Nephron (organoid): ENCODE data around the gene ZDHHC21.
A peak's percentile ranks its signal among the peaks of the same experiment; 100 is the strongest.
"Not testable (repeated sequence)": the region's sequence is repeated elsewhere in the genome, so short reads cannot be mapped to it uniquely, and the experiment has no call there.

Source experiments
- H3K27ac Mint-ChIP-seq, 3 experiments: 2 replicates each; pipeline ENCODE4 v1.8.0; 2020; ENCODE audit warnings: mixed read lengths in 3 of 3, mild to moderate bottlenecking in 2 of 3, moderate library complexity in 1 of 3
- H3K27me3 Mint-ChIP-seq: 2 replicates; pipeline ENCODE4 v1.8.0; 2021; ENCODE audit warnings: low read depth, mild to moderate bottlenecking, moderate library complexity, mixed read lengths
- H3K36me3 Mint-ChIP-seq: 2 replicates; pipeline ENCODE4 v1.8.0; 2020; ENCODE audit warnings: low read depth, mixed read lengths
- H3K4me1 Mint-ChIP-seq: 2 replicates; pipeline ENCODE4 v1.8.0; 2020; ENCODE audit warnings: mixed read lengths
- H3K4me3 Mint-ChIP-seq, 3 experiments: 2 replicates each; pipeline ENCODE4 v1.8.0; 2020; ENCODE audit warnings: mild to moderate bottlenecking in 3 of 3, mixed read lengths in 3 of 3, moderate library complexity in 2 of 3
- H3K9me3 Mint-ChIP-seq: 2 replicates; pipeline ENCODE4 v1.8.0; 2020; ENCODE audit warnings: mixed read lengths
- TF ChIP-seq, protein P1 (sequence below), 3 experiments: fragments of 200-600 bp; sonication (generic); IDR thresholded peaks; one replicate each; pipeline ENCODE4 v1.5.0; 2021; ENCODE audit warnings: antibody characterized with exemption in 3 of 3; ENCODE audit not compliant: unreplicated experiment in 3 of 3

Gene ZDHHC21

DNA sequence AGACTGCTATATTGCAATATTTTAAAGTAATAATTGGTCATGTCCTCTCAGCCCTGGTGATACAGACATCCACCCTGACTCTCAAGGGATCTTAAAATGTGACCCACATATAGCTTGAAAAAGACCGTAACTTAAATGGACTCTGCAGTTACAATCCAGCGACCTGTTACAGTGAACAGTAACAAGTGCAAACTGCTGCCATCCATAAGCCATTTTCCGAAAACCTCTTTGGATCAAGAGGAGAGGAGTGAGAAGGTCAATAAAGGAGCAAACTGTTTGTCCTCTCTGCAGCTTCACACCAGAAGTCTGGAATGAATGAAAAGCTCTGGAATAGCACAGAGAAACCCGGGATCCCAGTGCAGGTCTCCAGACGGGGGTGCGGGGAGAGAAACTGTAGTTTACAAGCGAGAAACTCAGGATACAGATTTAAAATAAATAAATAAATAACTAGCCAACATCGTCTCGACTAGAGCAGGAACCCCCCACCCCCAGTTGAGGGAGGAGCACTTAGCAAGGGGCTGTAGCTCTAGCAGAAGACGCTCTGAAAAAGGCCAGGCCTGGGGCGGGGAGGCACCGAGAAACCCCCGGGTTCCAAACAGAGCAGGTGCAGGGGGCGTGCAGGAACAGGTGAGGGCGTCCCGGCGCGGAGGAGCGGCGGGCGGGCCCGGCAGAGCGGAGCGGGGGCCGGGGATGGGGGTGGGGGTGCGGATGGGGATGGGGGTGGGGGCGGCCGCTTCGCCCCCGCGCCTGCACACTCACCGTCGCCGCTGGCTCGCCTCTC lies 572 bp downstream of the ZDHHC21 start:
- peaks cover 22% of the 10 kb centered on the region for H3K4me1 Mint-ChIP-seq
- peak overlapping the region; percentile 97 to 98 (median 98) for H3K4me3 Mint-ChIP-seq
- no peaks in the 10 kb centered on the region for H3K9me3 Mint-ChIP-seq
- TF ChIP-seq, protein P1, sequence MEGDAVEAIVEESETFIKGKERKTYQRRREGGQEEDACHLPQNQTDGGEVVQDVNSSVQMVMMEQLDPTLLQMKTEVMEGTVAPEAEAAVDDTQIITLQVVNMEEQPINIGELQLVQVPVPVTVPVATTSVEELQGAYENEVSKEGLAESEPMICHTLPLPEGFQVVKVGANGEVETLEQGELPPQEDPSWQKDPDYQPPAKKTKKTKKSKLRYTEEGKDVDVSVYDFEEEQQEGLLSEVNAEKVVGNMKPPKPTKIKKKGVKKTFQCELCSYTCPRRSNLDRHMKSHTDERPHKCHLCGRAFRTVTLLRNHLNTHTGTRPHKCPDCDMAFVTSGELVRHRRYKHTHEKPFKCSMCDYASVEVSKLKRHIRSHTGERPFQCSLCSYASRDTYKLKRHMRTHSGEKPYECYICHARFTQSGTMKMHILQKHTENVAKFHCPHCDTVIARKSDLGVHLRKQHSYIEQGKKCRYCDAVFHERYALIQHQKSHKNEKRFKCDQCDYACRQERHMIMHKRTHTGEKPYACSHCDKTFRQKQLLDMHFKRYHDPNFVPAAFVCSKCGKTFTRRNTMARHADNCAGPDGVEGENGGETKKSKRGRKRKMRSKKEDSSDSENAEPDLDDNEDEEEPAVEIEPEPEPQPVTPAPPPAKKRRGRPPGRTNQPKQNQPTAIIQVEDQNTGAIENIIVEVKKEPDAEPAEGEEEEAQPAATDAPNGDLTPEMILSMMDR (IDR thresholded peaks at IDR 0.05; ENCODE audit: unreplicated experiment in 3 of 3), result no peak
- H3K27me3 Mint-ChIP-seq, result no peaks in the 10 kb centered on the region
- peaks cover 15% of the 10 kb centered on the region for H3K36me3 Mint-ChIP-seq
- H3K27ac Mint-ChIP-seq, result peak overlapping the region; percentile 86 to 97 (median 95)

DNA sequence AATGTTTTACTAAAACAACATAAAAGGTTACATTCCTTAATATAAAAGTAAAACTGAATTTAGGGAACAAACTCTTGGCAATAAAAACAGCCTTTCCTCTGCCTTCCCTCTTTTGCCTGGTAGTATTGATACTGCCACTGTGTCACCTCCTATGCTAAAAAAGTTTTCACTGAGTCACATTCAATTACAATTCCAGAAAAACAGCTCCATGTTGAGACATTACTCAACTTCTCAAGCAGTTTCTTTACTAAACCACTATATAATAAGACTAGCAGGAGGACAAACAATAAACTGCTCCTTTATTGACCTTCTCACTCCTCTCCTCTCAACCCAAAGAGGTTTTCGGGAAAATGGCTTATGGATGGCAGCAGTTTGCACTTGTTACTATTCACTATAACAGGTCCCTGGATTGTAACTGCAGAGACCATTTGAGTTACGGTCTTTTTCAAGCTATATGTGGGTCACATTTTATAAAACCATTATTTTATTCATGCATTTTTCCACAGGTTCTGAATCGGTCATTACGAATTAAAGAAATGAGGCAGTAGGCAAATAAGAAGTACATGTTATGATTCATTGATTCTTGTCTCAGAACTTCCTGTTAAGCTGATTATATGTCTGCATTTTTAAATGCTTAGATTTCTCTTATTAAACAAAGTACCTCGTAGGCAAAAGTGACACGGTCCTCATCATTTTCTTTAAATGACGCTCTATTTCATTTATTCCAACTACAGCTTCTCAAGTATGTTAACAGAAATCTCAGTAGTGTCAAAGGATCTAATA lies 2.1 kb downstream of the ZDHHC21 start:
- H3K27ac Mint-ChIP-seq, result no peak overlapping the region
- TF ChIP-seq, protein P1 (IDR thresholded peaks at IDR 0.05; ENCODE audit: unreplicated experiment in 3 of 3), result no peak
- H3K4me3 Mint-ChIP-seq, result peak overlapping the region; percentile 6 to 77 (median 55)
- no peaks in the 10 kb centered on the region for H3K27me3 Mint-ChIP-seq
- peaks cover 22% of the 10 kb centered on the region for H3K4me1 Mint-ChIP-seq
- H3K9me3 Mint-ChIP-seq, result no peaks in the 10 kb centered on the region
- H3K36me3 Mint-ChIP-seq, result peaks cover 29% of the 10 kb centered on the region

DNA sequence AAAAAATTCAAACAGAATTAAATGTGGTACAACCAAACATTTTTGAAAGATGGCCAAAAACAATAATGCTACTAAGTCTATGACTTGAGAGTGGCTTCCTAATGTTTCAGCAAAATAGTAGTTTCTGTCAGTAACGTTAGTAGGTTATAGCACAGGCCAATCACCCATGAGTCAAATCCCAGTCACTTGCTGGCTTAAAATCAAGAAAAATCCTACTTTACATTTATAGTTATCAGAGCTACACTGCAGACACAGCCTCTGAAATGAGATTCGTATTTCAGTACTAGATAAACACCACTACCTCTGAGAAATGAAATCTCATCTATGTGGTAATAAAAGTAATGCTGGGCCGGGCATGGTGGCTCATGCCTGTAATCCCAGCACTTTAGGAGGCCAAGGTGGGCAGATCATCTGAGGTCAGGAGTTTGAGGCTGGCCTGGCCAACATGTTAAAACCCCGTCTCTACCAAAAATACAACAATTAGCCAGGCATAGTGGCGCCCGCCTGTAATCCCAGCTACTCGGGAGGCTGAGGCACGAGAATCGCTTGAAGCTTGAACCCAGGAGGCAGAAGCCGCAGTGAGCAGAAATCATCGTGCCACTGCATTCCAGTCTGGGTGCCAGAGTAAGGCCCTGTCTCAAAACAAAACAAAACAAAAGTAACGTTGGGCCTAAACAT lies 6.1 kb downstream of the ZDHHC21 start:
- H3K36me3 Mint-ChIP-seq, result peaks cover 50% of the 10 kb centered on the region
- H3K9me3 Mint-ChIP-seq, result peaks cover 4% of the 10 kb centered on the region

DNA sequence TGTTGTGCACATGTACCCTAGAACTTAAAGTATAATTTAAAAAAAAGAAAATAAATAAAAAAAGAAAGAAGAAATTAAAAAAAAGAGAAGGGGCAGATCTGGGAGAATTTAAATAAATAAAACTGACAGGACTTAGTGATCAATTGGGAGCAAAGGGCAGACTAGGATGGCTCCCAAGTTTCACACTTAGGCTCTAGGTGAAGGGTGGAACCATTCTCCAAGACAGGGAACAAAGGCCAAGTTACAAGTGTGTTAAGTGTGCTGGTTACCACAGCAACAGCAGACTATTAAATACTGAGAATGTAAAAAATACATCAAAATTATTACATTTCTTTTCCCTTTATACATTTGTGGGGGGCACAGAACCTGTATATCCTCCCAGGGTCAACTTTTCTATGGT lies 7.1 kb downstream of the ZDHHC21 start:
- peaks cover 4% of the 10 kb centered on the region for H3K9me3 Mint-ChIP-seq

More for the DNA sequence above, 6.1 kb downstream of the ZDHHC21 start:
- peaks cover 10% of the 10 kb centered on the region for H3K4me1 Mint-ChIP-seq
- no peak overlapping the region for H3K4me3 Mint-ChIP-seq
- TF ChIP-seq, protein P1 (IDR thresholded peaks at IDR 0.05; ENCODE audit: unreplicated experiment in 3 of 3), result no peak
- no peak overlapping the region for H3K27ac Mint-ChIP-seq
- no peaks in the 10 kb centered on the region for H3K27me3 Mint-ChIP-seq

DNA sequence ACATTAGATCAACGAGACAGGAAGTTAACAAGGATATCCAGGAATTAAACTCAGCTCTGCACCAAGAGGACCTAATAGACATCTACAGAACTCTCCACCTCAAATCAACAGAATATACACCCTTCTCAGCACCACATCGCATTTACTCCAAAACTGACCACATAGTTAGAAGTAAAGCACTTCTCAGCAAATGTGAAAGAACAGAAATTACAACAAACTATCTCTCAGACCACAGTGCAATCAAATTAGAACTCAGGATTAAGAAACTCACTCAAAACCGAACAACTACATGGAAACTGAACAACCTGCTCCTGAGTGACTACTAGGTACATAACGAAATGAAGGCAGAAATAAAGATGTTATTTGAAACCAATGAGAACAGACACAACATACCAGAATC lies 10.6 kb downstream of the ZDHHC21 start:
- not testable (repeated sequence) for H3K9me3 Mint-ChIP-seq, H3K27ac Mint-ChIP-seq, H3K4me1 Mint-ChIP-seq, H3K4me3 Mint-ChIP-seq, H3K27me3 Mint-ChIP-seq
- peaks cover 60% of the 10 kb centered on the region for H3K36me3 Mint-ChIP-seq

More for the DNA sequence above, 7.1 kb downstream of the ZDHHC21 start:
- H3K4me3 Mint-ChIP-seq, result no peak overlapping the region
- peaks cover 59% of the 10 kb centered on the region for H3K36me3 Mint-ChIP-seq
- TF ChIP-seq, protein P1 (IDR thresholded peaks at IDR 0.05; ENCODE audit: unreplicated experiment in 3 of 3), result no peak
- H3K4me1 Mint-ChIP-seq, result peaks cover 3% of the 10 kb centered on the region
- no peak overlapping the region for H3K27ac Mint-ChIP-seq
- no peaks in the 10 kb centered on the region for H3K27me3 Mint-ChIP-seq

DNA sequence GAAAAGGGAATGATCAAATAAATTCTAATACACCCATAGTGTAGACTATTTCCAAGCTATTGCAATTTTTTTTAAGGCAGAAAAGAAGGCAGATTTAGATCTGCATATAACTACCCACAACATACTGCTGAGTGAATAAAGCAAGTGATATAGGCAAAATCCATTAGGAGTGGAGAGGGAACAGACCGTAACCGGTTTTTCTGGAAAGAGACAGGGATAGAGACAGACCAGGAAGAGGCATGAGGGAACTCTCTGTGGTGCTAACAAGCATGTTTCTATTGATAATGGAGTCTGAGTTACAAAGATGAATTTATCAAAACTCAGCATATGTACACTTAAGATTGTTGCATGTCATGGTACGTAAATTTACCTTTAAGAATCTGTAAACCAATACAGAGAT lies 14.5 kb downstream of the ZDHHC21 start:
- no peaks in the 10 kb centered on the region for H3K4me1 Mint-ChIP-seq
- H3K9me3 Mint-ChIP-seq, result peaks cover 4% of the 10 kb centered on the region
- H3K36me3 Mint-ChIP-seq, result peaks cover 45% of the 10 kb centered on the region
- H3K27ac Mint-ChIP-seq, result peak overlapping the region in 1 of 3 experiments; percentile 15
- TF ChIP-seq, protein P1 (IDR thresholded peaks at IDR 0.05; ENCODE audit: unreplicated experiment in 3 of 3), result no peak
- no peaks in the 10 kb centered on the region for H3K27me3 Mint-ChIP-seq
- H3K4me3 Mint-ChIP-seq, result no peak overlapping the region
